Right forelimb (tissue), 1 donor: ENCODE data around the gene ZNF579.
"Not testable (repeated sequence)": the region's sequence is repeated elsewhere in the genome, so short reads cannot be mapped to it uniquely, and the experiment has no call there.

Source experiments
- DNase-seq: peaks from one replicate; pipeline ENCODE4 v3.0.0-alpha.2; 2018

The ZNF579 gene

DNA sequence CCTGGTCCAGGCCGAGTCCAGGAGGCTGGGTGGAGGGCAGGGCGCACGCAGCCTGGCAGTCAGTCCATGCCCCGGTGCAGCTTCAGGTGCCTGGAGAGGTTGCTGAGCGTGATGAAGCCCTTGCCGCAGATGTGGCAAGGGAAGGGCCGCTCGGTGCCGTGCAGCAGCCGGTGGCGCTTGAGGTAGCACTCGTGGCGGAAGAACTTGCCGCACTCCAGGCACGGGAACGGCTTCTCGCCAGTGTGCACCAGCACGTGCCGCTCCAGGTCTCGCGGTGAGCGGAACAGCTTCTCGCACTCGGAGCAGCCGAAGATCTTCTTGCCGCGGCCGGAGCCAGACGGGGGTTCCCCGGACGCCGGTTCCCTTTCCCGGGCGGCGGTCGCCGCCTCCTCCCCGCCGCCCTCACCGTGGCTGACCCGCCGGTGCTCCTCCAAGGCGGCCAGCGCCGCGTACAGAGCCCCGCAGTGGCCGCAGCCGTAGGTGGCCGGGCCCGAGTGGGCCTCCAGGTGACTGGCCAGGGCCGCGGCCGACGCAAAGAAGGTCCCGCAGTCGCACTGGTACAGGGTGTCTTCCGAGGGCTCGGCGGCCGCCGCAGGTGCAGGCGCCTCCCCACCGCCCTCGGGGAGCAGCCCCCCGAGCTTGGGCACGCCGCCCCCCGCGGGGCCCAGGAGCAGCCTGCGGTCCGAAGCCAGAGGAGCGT, 11.9 kb upstream of the ZNF579 start:
- DNase-seq: no peak

DNA sequence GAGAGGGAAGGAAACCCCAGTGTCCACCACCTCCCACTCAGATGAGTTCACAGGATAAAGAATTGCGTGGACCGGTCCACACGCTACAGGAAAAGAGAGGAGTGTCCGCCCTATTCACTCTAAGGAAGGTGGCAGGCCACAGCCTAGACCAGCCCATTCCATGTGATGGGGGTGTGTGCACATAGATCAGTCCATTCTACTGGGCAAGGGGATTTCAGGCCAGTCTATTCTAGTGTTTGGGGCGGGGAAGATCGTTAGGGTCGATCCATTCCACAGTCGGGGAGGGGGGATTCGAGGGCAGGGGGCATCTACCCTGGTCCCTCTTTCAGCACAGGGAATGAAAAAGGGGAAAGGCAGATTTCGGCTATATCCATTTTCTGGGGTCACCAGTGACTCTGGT, 10.9 kb upstream of the ZNF579 start:
- no peak for DNase-seq

DNA sequence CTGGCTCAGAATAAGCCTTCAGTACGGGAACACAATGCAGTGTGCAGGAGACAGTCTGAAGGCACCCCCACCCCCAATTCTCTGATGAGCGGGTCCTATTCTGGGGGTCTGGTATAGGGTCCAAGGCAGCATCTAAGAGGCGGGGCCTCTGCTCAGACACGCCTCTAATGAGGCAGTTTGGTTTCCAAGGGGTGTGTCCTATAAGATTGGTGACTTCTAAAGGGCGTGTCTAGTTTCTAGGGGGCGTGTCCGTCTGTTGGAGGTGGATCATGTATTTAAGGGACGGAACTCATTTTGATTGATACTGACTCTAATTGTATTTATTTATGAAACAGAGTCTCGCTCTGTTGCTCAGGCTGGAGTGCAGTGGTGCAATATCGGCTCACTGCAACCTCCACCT, 10.0 kb upstream of the ZNF579 start:
- DNase-seq: no peak

DNA sequence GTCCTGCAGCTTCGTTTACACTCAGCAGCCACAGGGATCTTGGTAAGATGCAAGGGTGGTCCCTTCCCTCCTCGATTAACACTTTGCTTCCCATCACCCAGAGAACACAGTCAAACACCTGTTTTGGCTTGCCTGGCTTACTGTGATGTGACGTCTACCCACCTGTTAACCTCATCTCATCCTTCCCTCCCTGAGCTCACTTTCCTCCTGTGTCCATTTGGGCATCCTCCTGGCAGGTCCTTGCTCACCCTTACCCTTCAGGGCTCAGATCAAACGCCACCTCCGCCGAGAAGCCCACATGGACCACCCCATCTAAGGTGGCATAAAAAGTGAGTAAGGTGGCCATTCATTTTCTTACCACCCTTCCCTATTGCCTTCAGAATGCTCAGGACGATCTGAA, 9.5 kb upstream of the ZNF579 start:
- DNase-seq: no peak

DNA sequence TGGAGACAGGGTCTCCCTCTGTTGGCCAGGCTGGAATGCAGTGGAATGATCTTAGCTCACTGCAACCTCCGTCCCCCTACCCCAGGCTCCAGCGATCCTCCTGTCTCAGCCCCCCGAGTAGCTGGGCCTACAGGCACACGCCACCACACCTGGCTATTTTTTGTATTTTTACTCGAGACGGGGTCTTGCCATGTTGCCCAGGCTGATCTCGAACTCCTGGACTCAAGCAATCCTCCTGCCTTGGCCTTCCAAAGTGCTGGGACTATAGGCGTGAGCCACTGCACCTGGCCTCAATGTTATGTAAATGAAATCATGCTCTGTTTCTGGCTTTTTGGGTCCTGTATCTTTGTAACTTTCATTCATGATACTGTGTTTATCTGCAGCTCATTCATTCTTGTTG, 8.1 kb upstream of the ZNF579 start:
- DNase-seq: no peak

DNA sequence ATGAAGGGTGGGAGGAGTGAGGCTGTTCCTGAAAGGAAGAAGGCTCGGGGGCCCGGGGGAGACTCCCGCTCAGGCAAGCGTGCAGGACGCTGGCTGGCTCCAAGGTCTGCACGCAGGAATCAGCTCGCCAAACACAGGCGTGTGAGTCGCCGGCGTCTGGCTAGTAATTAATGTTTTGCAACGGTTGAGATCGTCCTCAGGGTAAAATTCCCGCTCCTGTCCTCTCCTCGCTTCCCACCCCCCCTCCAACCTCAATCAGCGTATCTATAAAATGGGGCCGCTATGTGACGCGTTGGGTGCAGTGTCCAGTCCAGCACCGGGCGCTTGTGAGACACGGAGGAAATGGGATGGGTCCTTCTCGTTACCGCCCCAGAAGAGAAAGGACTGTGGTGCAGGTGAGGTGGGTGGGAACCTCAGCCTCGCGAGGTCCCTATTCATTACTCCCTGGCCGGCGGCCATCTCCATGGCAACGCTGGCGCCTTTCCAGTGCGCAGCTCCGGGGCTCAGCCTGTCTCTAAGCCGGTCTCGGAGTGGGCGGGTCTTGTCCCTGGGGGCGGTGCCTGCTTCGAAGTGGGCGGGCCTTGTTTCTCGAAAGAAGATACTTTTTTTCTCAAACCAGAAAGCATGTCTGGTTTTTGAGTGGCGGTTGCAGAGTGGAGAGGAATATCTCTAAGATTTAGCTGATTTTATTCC, 6.5 kb upstream of the ZNF579 start:
- peak; percentile 95 for DNase-seq

DNA sequence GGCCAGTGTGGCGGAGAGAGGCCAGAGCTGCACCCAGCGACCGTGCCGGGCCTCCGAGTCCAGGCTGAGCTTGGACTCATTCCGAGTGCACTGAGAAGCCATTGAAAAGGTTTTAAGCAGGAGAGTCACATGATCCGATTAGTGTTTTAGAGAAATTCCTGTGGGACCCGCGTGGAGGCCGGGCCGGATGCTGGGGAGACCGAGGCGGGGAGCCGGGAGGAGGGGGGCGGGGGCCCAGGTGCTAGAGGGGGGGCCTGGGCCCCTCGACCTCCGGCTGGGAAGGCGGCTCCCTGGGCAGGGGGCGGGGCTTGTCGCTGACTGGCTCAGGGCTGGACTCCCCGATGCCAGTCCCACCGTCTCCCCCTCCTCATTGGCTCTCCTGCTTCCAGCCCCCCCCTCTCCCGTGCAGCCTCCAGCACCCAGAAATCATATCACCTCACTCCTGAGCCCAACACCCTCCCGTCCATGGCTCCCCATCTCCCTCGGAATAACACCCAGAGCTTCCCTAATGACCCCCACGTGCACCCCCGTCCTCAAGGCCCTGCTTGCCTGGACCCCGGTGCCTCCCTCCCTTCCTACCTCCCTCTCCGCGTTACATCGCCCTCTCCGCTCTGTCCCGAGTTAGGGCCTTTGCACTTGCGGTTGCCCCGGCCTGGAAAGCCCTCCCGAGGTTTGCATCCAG, 5.2 kb upstream of the ZNF579 start:
- peak; percentile 91 for DNase-seq

DNA sequence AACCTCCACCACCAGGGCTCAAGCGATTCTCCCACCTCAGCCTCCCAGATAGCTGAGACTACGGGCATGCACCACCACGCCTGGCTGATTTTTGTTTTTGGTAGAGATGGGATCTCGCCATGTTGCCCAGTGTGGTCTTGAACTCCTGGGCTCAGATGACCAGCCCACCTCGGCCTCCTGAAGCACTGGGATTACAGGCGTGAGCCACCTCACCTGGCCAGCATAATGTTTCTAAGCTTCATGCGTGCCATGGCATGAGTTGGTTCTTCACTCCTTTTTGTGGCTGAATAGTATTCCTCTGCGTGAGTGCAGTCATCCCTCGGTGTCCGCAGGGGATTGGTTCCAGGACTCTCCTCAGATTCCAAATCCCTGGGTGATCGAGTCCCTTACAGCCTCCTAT, 4.2 kb upstream of the ZNF579 start:
- no peak for DNase-seq

DNA sequence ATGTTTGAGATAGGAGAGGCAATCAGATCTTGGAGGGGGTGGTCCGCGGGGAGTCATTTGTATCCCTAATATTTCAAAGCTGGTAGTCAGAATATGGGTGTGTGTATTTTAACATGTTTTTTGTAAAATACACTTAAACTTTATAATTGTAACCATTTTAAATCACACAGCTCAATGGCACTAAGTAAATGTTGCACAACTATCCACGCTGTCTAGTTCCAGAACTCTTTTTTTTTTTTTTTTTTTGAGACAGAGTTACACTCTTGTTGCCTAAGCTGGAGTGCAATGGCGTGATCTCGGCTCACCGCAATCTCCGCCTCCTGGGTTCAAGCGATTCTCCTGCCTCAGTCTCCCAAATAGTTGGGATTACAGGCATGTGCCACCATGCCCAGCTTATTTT, 3.2 kb upstream of the ZNF579 start:
- not testable (repeated sequence) for DNase-seq

DNA sequence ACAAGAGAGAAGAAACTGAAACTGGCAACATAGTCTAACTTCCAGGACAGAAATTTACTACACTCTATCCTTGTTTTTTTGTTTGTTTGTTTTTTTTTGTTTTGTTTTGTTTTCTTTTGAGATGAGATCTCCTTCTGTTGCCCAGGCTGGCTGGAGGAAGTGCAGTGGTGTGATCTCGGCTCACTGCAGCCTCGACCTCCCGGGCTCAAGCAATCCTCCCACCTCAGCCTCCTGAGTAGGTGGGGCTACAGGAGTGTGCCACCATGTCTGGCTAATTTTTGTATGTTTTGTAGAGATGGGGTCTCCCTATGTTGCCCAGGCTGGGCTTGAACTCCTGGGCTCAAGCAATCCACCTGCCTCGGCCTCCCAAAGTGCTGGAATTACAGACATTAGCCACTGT, 1.6 kb upstream of the ZNF579 start:
- DNase-seq: not testable (repeated sequence)

DNA sequence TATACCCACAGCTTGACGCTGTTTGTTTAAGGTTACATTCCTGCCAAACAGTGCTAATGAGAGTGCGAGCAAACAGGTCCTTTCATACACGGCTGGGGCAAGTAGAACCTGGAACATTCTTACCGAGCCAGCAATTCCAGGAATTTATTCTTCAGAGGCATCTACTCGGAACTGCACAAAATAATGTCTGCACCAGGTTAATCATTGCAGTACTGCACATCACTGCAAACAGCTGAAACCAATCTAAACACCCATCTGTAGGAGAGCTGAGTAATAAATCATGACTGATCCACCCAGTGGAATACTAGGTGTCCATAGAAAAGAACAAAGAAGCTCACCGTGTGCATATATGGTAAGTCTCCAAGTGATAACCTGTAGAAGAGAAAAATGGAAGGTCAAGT, 1.2 kb upstream of the ZNF579 start:
- no peak for DNase-seq

DNA sequence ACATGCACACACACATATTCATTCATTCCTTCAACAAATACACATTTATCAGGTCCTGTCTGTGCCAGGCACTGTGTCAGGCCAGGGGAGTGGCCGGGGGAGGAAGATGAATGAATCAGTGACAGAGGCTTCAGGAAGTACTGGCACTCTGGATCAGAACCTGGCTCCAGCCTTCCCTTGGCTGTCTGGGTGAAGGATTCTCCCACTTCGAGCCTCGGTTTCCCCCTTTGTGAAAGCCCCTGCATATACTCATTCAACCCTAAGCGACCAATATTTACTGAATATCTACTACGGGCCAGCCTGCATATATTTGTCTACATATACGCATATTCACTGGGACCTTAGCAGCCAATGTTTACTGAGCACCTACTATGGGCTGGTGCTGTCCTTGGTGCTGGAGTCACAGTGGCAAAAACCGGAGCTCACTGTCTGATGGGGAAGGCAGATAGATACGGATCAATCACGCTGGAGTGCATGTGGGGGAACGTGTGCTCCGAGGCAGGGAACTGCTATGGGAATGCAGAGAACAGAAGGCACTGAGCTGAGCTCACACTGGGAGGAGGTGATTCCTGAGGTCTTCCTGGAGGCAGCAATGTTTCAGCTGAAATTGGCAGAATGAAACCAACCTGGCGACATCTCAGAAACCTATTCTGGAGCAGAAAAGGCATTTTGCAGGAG, 636 bp upstream of the ZNF579 start:
- DNase-seq: no peak

DNA sequence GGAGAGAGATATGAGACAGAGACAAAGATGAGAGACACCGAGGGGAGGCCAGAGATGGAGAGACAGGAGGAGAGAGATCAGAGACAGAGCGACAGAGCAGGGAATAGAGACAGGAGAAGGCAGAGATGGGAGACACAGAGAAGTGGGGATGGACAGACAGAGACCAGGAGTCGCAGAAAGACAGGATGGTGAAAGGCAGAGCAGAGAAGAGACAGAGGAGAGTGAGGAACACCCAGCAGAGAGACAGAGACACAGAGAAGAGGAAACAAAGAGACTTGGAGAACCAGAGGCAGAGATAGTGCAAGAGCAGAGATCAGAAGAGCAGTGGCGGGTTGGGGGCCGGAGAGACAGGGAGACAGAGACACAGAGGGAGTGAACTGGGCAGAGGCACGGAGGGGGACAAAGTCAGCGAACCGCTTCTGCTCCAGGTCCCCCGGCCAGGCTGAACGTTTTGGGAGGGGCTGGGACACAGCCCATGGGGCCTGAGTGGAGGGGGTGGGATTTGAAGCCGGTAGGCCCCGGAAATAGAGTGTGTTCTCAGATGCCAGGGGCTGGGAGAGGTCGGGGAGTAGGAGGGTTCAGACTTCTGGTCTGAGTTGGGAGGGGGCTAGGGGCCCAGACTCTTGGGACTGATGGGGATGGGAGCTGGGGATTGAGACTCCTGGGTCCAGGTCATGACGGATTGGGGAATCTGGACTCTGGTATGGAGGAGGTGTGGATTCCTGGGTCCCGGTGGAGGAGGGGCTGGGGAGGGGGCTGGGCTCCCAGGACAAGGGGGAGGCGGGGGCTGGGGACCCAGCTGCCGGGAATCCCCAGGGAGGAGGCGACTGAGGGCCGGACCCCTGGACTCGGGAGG, 654 bp downstream of the ZNF579 start:
- peak; percentile 66 for DNase-seq

DNA sequence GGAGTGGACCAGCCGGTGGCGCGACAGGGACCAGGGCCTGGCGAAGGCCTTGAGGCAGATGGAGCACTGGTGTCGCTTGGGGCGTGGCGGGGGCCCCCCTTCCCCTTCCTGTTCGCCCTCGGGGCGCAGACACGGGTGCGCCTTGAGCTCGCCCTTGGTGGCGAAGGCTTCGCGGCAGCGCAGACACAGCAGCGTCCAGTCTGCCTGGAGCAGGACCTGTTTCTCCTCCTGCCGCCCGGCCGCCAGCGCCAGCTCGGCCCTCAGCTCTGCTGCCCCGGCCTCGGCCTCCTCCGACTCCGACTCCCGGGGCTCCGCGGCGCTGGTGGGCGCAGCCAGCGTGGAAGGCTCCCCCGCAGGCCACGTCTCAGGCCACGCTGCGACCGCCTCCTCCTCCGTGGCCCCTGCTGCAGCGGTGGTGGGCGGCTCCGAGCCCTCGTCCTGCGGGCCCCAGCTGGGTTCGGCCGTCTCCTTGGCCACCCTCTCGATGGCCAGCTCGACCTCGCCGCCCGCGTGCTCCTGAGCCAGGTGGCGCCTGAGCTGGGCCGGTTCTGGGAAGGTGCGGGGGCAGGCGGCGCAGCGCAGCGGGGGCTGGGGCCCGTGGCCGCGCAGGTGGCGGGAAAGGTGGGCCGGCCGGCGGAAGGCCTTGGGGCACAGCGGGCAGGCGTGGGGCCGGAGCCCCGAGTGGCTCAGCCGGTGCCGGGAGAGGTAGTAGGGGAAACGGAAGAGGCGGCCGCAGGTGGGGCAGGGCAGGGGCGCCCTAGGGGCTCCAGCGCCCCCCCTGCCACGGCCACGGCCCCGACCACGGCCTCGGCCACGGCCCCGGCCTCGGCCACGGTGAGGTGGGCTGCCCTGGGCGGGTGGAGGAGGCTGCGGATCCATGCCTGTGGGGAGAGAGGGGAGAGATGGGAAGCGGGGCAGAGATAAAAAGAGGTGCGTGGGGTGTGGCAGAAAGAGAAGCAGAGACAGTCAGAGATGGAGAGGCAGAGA, 1.6 kb downstream of the ZNF579 start:
- DNase-seq: no peak

DNA sequence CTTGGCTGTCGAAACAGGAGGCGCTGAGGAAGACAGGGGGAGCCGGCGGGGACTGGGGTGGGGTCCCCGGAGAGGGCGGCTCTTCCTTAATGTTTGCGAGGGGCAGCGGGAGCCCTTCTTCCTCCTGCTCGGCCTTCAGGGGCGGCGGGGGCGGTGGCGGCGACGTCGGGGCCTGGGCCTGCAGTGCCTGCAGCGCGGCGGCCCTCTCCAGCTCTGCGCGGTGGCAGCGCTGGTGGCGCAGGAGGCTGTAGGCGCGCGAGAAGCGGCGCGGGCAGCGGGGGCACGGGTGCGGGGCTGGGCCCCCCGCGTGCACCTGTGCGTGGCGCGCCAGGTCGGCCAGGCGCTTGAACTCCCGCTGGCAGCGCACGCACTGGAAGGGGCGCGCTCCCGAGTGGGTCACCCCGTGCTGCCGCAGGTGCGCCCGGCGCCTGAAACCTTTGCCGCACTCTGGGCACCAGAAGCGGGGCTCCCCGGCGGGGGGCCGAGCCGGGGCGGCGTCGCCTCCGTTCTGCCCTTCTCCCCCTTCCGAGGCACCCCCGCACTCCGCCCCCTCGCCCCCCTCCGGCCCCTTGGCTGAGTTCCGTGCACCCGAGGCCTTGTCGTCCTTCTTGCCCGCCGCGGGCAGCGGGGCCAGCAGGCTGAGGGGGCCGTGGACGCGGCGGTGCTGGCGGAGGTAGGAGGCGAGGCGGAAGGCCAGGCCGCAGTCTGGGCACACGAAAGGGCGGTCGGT, 2.5 kb downstream of the ZNF579 start:
- no peak for DNase-seq

DNA sequence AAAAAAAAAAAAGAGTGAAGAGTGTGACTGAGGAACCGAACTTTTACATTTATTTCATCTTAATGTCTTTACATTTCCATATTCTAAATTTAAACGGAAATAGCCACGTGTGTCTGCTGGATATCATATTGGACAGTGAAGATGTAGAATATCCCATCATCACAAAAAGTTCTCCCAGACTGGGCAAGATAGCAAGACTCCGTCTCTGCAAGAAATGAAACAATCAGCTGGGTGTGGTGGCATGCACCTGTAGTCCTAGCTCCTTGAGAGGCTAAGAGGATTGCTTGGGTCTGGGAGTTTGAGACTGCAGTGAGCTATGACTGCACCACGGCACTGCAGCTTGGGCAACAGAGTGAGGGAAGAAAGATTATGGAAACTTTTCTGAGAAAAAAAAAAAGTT, 3.9 kb downstream of the ZNF579 start:
- DNase-seq: no peak

DNA sequence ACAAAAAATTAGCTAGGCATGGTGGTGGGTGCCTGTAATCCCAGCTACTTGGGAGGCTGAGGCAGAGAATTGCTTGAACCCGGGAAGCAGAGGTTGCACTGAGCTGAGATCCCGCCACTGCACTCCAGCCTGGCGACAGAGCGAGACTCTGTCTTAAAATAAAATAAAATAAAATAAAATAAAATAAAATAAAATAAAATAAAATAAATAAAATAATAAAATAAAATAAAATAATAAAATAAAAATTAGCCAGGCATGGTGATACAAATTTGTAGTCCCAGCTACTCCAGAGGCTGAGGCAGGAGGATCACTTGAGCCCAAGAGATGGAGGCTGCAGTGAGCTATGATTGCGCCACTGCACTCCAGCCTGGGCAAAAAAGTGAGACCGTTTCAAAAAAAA, 6.7 kb downstream of the ZNF579 start:
- DNase-seq: not testable (repeated sequence)

DNA sequence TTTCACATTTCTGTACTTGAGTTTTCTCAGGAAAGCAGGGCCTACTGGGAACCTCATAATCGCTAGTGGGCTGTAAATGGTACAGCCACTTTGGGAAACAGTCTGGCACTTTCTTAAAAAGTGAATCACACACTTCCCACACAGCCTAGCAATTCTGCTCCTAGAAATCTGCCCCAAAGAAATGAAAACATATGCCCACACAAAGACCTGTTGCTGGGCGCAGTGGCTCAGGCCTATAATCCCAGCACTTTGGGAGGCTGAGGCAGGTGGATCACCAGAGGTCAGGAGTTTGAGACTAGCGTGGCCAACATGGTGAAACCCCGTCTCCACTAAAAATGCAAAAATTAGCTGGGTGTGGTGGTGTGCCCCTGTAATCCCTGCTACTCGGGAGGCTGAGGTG, 11.2 kb downstream of the ZNF579 start:
- DNase-seq: not testable (repeated sequence)

DNA sequence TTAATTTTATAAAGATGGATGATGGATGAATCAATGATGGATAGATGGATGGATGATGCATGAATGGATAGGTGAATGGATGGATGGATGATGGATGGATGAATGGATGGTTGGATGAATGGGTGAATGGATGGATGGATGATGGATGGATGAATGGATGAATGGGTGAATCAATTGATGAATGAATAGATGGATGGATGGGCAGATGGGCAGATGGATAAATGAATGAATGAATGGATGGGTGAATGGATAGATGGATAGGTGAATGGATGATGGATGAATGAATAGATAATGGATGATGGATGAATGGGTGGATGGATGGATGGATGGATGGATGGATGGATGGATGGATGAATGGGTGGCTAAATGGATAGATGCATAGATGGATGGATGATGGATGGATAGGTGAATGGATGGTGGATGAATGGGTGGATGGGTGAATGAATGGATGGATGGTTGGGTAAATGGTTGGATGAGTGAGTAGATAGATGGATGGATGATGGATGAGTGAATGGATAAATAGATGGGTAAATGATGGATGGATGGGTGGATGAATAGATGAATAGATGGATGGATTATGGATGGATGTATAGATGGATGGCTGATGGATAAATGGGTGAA, 12.8 kb downstream of the ZNF579 start:
- DNase-seq: no peak

DNA sequence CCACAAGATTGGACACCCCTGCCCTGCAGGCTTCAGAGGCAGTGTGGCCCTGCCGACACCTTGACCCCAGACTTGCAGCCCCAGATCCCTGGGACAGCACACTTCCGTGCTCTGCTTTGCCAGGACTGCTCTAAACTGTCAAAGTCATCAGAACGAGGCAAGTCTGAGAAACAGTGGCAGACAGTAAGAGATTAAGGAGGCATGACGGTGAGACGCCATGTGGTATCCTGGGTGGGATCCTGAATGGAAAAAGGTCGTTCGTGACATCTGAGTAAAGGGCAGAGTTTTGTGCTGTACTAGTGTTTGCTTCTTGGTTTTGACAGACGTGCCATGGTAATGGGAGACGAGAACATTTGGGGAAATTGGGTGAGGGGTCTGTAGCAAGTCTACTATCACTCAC, 13.8 kb downstream of the ZNF579 start:
- no peak for DNase-seq
